HG02642 (cell line): Measurements from ENCODE around the gene DNAJC2.

Experiments
- ATAC-seq: cut with Tn5 transposase; IDR thresholded peaks from one replicate; pipeline ENCODE4 v1.9.1; 2021; ENCODE audit warnings: mild to moderate bottlenecking; ENCODE audit not compliant: unreplicated experiment, poor library complexity

Gene DNAJC2

GRCh38 chr7:103344453-103345149 lies at the start of gene DNAJC2:
Gene DNAJC2, minus strand, starts transcription at chr7:103344767. Its CDS starts 145 bp downstream, at chr7:103344622.
- peak; percentile 83 for ATAC-seq

- no peak for ATAC-seq
These were observed 47.4 kb upstream of the DNAJC2 start for GRCh38 chr7:103391976-103392375.

- no peak for ATAC-seq
These were observed 46.6 kb upstream of the DNAJC2 start for GRCh38 chr7:103391150-103391549.

- ATAC-seq = no peak
These were observed 44.7 kb upstream of the DNAJC2 start for GRCh38 chr7:103389263-103389662.

- no peak for ATAC-seq
These were observed 44.0 kb upstream of the DNAJC2 start for GRCh38 chr7:103388469-103389140.

GRCh38 chr7:103387242-103387641 lies 42.7 kb upstream of the DNAJC2 start:
- no peak for ATAC-seq

GRCh38 chr7:103382032-103382402 lies 37.5 kb upstream of the DNAJC2 start:
- no peak for ATAC-seq

GRCh38 chr7:103381280-103382031 lies 36.9 kb upstream of the DNAJC2 start:
- ATAC-seq = no peak

GRCh38 chr7:103380395-103381191 lies 36.0 kb upstream of the DNAJC2 start:
- ATAC-seq = no peak

GRCh38 chr7:103379270-103379975 lies 34.9 kb upstream of the DNAJC2 start:
- no peak for ATAC-seq

- no peak for ATAC-seq
These were observed 29.5 kb upstream of the DNAJC2 start for GRCh38 chr7:103373866-103374643.

GRCh38 chr7:103369432-103369831 lies 24.9 kb upstream of the DNAJC2 start:
- ATAC-seq = no peak

- no peak for ATAC-seq
These were observed 5.2 kb upstream of the DNAJC2 start for GRCh38 chr7:103349805-103350204.

- ATAC-seq = no peak
These were observed 4.4 kb upstream of the DNAJC2 start for GRCh38 chr7:103348959-103349358.

- ATAC-seq = no peak
These were observed 3.9 kb upstream of the DNAJC2 start for GRCh38 chr7:103348452-103348851.

GRCh38 chr7:103347507-103348267 lies 3.1 kb upstream of the DNAJC2 start, which contains the start of gene PSMC2:
Gene PSMC2, plus strand, starts transcription at chr7:103347643. Its CDS starts 69 bp downstream, at chr7:103347712.
- ATAC-seq = peak; percentile 75

GRCh38 chr7:103346396-103346795 lies 1.8 kb upstream of the DNAJC2 start:
- ATAC-seq = no peak

- peak; percentile 21 for ATAC-seq
These were observed 662 bp downstream of the DNAJC2 start for GRCh38 chr7:103343758-103344452.
